Activated CD8-positive, alpha-beta memory T cell treated with anti-CD3 and anti-CD28 coated beads for 48 hours (primary cell): ENCODE data around the gene MSH5.
A peak's percentile ranks its signal among the peaks of the same experiment; 100 is the strongest.
"Not testable (repeated sequence)": the region's sequence is repeated elsewhere in the genome, so short reads cannot be mapped to it uniquely, and the experiment has no call there.

Experiments used
- DNase-seq, 3 experiments: peaks; one replicate each; pipeline ENCODE4 v3.0.0-alpha.2; 2020; ENCODE audit warnings: low read depth in 2 of 3, low spot score in 2 of 3

MSH5 gene

DNA sequence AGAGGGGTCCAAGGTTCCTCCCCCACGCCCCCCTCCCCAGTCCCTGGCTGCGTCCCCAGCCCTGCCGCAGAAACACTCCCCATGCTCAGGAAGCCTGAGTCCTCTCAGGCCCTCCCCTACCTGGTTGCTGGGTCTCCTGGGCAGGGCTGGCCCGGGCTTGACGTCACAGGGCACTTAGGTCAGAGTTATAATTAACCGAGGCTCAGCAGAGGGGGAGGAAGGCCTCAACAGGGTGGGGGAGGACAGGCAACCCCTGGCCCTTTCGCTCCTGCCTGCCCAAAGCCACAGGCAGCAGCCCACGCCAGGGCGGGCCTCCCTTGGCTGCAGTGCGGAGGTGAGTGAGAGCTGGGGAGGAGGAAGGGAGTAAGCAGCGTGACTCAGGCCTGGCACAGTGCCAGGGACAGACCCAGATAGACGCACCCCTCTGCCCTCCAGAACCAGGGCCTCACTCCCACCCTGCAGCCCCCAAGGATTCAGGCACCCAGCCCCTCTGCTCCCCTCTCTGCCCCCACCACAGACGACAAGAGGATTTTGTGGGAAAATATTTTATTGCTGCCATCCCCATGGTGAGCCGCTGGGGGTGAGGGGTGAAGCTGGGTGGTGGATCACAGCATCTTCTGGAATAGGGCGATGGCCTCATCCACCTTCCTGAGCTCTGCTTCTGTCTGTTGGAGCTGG is 37.3 kb downstream of the MSH5 start, which contains the start of gene VWA7:
TSS of gene VWA7 (minus strand) at position 340 of the 678 bp plus-strand sequence. CDS start 549 bp downstream, outside the sequence.
- peak; percentile 64 to 77 (median 66) for DNase-seq

- no peak for DNase-seq
Observed at GRCh38 chr6:31777667-31778050, 37.9 kb downstream of the MSH5 start.

DNA sequence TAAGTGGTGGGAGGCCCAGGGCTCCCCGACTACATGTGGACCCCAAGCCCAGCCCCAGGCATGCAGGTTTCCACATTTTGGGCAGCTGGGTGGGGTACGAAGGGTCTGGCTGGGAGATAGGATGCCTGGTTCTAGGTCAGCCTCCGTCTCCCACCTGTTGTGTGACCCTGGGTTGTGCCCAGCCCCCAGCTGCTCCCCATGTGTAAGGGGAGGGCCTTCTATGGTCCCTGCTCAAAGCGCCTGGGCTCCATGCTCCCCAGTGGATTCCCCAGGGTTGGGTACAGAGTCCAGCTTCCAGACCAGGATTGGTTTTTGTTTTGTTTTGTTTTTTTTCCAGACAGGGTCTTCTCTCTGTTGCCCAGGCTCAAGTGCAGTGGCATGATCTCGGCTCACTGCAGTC is 38.4 kb downstream of the MSH5 start:
- DNase-seq = no peak

DNA sequence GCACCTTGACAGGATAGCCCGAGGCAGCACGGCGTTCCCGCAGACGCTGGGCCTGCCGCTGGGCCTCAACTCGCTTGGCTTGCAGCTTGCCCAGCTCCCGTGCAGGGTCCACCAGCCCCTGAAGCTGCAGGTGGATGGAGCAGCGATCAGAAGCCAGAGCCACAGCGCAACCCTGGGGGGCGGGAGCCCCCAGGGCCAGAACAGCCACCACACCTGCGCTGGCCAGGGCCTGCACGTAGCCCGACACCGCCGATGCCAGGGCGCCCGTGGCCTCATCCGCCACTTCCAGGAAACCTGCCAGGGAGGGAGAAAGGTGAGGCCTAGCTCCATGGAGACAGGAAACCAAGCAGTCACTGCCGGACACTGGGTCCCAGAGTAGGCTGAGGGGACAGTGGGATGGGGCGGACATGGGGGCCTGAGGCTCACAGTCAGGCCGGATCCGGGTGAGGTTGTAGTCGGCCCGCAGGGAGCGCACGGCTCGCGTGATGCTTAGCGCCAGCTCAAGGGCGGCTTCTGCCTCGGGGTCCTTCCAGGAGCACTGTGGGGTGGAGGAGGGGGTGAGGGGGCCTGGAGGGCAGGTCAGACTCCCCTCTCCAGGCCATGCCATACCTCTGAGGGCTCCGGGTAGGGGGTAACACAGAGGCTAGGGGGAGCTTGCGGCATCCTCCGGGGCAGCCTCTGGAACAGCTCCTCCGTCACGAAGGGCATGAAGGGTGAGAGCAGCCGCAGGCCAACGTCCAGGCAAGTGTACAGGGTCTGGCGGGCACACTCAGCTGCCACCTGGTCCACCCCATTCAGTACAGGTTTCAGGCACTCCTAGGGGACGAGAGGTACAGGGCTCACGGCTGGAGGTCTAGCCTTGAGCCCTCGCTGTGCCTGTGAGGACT is 39.4 kb downstream of the MSH5 start:
- no peak for DNase-seq

- no peak for DNase-seq
Observed at GRCh38 chr6:31779908-31780307, 40.1 kb downstream of the MSH5 start.

GRCh38 chr6:31780507-31781243 is 40.9 kb downstream of the MSH5 start:
- no peak for DNase-seq

GRCh38 chr6:31781244-31782125 is 41.7 kb downstream of the MSH5 start:
- no peak for DNase-seq

- DNase-seq = no peak
Observed at GRCh38 chr6:31782126-31782855, 42.5 kb downstream of the MSH5 start.

GRCh38 chr6:31784098-31784925 is 44.5 kb downstream of the MSH5 start:
- DNase-seq = no peak

GRCh38 chr6:31785475-31785874 is 45.7 kb downstream of the MSH5 start:
- DNase-seq = no peak

DNA sequence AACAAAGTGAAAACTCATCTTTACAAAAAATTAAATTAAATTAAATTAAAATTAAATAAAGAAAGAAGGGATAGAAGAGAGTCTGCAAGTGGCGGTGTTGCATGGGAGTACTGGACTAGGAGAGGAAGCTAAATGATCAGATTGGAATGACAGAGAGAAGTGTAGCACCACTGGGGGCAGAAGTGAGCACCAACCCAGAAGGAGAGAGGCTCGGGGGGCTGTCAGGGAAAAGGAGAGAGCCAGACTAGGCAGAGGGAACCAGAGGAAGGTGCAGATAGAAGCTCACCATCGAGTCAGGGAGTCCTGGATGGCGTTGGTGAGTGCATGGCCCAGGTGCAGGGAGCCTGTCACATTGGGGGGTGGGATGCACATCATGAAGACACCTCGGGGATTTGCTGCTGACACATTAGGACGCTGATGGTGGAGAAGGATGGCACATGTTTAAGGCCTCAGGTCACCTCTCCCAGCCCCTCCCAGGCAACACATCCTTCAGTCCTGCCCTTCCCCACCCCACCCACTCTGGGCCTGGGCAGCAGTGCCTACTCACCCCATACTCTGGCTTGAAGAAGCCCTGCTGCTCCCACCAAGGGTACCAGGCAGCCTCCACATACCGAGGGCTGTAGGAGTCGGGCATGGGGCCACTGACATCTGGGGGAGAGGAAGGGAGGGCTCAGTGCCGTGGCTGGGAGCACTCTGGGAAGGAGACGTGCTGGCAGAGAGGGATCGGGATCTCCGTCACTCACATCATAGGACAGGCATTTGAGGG is 51.7 kb downstream of the MSH5 start:
- DNase-seq = no peak

- DNase-seq = no peak
Observed at GRCh38 chr6:31792090-31792374, 52.2 kb downstream of the MSH5 start.

DNA sequence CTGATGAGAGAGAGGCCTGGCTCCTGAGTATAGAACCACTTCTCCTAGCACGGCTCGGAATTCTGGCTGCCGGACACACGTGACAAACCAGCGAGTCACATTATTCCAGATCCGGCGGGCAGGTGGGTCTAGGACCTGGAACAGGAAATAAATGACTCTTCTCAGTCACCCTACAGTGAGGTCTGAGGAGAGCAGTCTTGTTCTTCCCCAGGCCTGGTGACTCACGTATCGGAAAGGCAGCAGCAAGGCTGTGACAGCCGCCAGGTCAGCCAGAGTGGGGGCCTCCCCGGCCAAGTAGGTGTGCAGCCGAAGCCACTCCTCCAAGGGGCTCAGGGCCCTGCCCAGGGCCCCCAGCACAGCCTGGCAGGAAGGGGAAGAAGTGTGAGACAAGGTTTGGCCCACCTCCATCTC is 53.0 kb downstream of the MSH5 start:
- DNase-seq = no peak

DNA sequence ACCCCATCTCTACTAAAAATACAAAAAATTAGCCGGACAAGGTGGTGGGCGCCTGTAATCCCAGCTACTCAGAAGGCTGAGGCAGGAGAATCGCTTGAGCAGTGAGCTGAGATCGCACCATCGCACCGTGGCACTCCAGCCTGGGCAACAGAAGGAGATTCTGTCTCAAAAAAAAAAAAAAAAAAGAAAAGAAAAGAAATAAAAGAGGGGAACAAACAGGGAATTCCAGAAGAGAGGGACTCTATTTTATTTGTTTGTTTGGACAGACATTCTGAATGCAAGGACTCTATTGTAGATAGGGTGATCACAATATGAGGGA is 54.1 kb downstream of the MSH5 start:
- DNase-seq = not testable (repeated sequence)

DNA sequence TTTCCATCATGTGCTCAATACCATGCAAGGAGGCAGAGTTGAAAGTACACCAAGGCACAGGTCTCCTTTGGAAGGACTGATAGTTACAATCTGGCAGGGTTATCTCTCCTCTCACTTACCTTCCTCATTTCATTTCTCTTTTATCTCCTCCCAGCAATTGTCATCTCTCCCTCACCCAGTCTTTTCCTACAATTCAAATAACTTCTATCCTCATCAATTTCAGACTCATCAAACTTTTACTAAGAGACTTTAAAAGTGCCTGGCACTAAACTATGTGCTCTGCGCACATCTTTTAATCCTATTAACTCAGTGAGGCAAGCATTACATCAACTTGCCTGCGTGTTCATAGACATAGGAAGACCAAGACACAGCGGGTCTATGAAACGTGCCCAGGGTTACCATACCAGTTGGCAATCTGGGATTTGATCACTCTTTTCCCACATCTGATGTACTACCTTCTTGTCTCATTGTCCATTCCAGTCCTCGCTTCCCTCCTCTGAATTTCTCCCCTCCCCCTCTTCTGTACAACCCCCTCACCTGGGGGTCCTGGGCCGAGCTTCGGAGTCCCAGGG is 54.6 kb downstream of the MSH5 start:
- no peak for DNase-seq

GRCh38 chr6:31794866-31795615 is 55.2 kb downstream of the MSH5 start:
- no peak for DNase-seq

DNA sequence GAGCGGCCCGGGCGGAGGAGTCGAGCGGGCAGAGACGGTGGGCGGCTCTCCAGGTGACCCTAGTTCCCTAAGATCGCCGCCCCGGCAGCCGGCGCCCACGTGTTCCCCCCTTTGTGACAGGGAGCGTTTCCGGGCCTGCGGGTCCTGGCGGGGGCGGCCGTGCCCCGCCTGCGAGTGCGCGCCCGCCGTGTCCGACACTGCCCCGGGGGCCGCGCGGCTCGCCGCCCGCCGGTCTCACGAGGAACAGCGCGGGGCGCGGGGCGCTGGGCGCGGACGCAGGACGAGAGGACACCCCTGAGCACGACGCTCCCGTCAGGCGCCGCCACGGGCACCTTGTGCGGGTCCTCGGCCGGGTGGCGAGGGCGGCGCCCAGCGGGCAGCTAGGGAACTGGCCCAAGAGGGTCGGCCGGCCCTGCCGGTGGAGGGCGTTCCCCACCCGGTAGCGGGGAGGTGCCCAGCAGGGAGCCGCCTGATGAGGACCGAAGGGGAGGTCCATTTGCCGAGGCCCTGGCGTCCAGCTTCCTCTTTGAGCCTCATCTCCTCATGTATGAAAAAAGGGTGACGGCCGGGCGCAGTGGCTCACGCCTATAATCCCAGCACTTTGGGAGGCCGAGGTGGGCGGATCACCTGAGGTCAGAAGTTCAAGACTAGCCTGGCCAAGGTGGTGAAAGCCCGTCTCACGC is 56.0 kb downstream of the MSH5 start, which contains the start of gene VARS1:
TSS of gene VARS1 (minus strand) at position 137 of the 683 bp plus-strand sequence. CDS start 535 bp downstream, outside the sequence.
- peak; percentile 68 to 74 (median 71) for DNase-seq
